Hematopoietic multipotent progenitor cell treated with erythropoietin and hydrocortisone succinate and interleukin-3 and kit ligand, for 8 days (in vitro differentiated cells): Measurements from ENCODE around the gene GFPT2.

Experiments used
- DNase-seq: peaks from one replicate; pipeline ENCODE4 v3.0.0-alpha.2; 2015

Gene GFPT2

GRCh38 chr5:180271221-180271620 lies 81.9 kb downstream of the GFPT2 start:
- no peak for DNase-seq

GRCh38 chr5:180259260-180259611 lies 93.9 kb downstream of the GFPT2 start:
- no peak for DNase-seq

- no peak for DNase-seq
These were observed 99.9 kb downstream of the GFPT2 start for GRCh38 chr5:180253036-180253824.

GRCh38 chr5:180251887-180252286 lies 101.2 kb downstream of the GFPT2 start:
- DNase-seq, result no peak

GRCh38 chr5:180251141-180251540 lies 102.0 kb downstream of the GFPT2 start:
- no peak for DNase-seq
